GM18502 (cell line): ENCODE results near the gene ACOX3.
A peak's percentile ranks its signal among the peaks of the same experiment; 100 is the strongest.
"Not testable (repeated sequence)": the region's sequence is repeated elsewhere in the genome, so short reads cannot be mapped to it uniquely, and the experiment has no call there.

Source experiments
- ATAC-seq: cut with Tn5 transposase; IDR thresholded peaks from one replicate; pipeline ENCODE4 v1.9.1; 2021; ENCODE audit warnings: mild to moderate bottlenecking; ENCODE audit not compliant: unreplicated experiment, poor library complexity

Gene ACOX3

DNA sequence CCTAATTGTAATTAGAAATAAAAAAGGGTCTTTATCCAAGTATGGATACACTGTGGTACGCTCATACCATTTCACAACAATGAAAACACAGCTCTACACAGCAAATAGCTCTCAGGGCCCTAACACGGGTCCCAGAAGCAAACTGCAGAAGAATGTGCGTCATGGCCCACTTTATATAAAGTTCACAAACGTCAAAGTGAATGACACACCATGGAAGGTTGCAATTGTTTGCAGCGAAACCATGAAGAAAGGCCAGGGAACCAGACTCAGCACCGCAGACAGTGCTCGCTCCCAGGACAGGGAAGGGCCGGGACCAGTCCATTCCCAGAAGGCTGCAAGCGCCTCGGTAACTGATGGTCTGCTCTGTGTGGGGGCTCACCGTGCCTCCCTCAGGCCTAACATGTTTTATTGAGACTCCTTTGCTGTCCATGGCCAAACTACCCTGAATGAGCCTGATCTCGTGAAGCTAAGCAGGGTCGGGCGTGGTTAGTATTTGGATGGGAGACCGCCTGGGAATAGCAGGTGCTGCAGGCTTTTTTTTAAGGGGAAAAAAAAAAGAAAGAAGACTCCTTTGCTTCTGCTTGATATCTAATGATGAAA is 47.8 kb downstream of the ACOX3 start:
- ATAC-seq, result no peak

DNA sequence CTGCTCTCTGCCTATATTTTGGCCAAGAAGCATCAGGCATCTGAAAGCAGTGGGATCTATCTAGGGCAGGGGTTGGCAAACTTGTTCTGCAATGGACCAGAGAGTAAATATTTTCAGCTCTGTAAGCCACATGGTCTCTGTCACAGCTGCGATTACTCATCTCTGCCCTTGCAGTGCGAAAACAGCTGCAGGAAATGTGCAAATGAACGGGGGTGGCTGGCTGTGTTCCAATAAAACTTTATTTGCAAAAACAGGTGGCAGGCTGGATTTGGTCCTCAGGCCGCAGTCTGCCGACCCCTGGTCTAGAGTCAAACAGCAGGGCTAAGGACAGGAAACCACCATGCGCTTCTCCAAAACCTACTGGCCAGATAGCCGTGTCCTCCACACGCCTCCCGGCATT is 48.6 kb downstream of the ACOX3 start:
- ATAC-seq, result peak; percentile 95

DNA sequence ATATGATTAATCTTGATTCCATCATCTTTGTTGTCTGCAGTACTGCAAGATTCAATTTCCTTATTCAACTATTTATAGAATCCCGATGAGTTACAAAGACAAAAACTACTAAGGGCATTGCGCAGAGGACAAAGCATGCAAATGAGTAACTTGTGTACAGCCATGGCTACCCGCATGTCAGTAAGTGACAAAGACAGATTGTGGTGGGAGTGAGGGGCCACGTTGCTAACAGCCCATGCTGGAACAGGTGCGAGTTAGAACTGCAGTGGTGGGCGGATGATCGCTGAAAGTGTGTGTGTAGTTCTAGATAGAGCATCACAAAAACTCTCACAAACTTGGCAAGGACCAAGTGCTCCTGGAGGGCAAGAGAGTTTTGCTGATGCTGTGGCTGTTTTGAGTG is 49.5 kb downstream of the ACOX3 start:
- ATAC-seq, result no peak

DNA sequence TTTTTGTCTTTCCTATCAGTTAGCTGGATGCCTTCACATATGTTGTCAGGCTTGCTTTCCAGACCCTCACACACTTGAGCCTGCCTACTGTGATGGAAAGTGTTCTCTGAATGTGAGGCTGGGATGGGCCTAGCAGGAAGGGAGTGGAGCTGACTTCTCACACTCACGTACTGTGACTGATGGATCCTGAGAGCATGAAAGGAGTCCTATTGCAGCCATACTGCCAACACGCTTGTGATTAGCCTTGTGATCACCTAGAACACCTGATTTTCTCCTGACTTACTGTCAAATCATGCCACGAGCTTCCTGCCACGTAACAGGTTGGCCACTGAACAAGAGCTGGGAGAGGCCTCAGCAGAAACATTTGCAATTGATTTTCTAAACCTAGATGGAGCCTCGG is 49.9 kb downstream of the ACOX3 start:
- ATAC-seq, result no peak

DNA sequence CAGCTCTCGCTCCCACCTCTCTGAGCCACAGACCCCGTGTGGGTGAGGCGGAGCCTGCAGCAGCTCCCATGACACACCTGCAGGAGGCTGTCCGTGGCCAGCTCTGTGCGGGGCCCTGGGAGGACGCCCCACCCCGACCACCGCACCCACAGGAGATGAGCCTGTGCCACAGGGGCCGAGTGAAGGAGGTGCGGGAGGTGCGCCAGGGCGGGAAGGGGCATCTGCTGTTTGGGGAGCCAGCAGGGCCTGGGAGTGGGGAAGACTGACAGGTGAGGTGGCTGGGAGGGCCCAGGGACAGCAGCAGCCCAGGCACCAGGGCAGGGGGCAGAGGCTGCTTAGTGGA is 52.0 kb downstream of the ACOX3 start:
- no peak for ATAC-seq

DNA sequence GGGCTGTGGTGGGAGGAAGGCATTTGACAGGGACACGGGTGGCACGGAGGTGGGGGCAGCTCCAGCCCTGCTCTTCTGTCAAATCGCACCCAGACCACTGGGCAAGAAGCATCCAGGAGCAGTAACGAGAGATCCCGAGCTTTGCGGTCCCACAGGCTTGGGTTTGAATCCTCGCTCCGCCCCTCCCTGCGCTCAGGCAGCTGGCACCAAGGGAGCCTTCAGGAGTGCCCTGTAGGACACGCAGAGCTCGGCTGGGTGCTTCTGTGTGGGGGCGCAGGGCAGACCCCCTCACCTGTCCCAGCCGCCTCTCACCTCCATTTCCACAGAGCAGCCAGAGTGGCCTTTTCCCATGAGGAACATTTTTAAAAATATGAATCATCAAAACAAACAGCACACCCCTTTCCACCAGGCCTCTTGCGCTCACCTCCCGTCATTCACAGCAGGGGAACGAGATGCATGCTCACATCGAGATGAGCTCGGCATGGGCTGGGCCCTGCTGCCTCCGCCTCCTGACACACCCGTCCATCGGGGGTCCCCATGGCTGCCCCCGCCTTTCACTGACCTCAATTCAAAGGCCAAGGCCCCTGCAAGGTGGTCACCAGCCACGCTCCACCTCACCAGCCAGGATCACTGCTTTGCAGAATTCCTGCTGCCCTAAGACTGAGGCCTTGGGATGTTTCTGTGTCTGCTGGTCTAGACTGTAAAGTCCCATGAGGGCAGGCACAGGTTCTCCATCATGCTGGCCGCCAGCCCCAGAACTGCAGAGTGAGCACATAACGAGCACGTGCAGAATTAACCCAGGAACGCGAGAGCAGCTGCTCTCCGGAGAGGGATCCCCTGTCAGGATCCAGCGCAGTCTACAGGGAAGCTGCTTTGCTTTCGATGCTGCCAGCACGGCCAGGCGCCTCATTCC is 52.7 kb downstream of the ACOX3 start:
- no peak for ATAC-seq

DNA sequence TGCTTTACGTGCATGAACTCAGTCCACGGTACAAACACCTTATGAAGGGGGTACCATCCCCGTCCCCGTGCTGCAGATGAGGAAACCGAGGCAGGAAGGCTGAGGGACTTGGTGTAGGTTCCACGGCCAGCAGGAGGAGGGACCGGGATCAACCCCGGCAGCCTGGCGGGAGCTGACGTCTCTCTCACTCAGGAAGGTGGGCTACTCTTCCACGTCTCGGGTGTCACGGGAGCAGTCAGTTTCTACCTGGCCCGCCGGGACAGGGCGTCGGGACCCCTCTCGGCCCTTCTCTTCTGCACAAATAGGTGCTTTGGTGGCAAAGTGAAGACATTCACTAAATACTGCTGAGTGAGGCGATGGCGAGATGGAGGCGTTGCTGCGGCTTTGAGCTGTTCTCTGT is 53.3 kb downstream of the ACOX3 start:
- no peak for ATAC-seq

DNA sequence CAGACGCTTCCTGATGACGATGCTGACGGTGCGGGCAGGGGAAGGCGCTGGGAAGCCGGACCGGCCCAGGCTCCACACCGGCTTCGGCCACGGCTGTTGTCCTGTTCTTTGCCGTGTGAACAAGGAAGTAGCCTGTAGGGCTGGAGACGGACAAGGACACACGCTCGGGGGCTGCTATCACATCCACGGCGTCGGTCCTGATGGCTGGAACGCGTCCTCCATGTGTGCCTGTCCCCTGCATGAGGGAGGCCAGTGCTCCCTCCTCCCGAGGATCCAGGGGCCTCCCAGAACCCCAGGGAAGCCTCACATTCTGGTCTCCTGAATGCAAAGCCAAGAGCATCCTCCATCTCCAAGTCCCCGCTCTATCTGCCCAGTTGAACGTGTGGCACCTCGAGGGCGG is 53.8 kb downstream of the ACOX3 start:
- no peak for ATAC-seq

DNA sequence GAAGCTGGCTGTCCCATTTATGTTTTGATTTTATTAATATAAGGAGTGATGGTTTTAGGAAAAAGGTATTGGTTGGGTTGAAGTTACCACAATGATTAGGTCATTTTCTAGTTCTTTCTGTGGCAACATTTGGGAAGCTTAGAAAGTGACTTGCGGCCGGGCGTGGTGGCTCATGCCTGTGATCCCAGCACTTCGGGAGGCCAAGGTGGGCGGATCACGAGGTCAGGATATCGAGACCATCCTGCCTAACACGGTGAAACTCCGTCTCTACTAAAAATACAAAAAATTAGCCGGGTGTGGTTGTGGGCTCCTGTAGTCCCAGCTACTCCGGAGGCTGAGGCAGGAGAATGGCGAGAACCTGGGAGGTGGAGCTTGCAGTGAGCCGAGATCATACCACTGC is 54.4 kb downstream of the ACOX3 start:
- ATAC-seq, result not testable (repeated sequence)

DNA sequence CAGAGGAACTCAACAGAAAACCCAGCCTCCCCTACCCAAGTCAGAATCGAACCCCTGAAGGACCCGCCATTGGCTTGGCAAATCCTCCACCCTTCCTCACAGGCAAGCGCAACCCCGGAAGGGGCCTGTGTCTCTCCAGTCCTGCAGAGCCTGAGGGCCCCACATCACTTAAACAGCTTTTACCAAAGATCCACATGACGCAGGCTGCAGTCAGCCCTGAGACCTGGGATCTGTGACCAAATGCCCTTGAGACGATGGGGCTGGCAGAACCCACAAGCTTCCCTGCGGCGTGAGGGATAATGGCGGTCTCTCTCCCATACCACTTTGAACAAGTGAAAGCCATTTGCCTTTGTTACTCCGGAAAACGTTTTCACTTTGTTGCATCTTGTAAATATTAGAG is 54.9 kb downstream of the ACOX3 start:
- no peak for ATAC-seq

DNA sequence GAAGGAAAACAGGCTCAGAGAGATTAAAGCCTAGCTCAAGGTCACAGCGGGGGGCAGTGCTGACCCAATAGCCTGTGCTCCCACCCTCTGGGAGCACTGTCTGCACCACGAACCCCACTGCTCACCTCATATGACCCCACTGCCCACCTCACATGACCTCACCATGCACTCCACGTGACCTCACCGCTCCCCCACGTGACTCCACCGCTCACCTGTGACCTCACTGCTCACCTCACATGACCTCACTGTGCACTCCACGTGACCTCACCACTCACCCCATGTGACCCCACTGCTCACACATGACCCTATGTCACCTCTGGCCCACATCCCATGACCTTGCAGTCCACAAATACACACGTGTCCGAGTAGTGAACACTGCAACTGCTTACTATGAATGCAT is 55.4 kb downstream of the ACOX3 start:
- no peak for ATAC-seq

DNA sequence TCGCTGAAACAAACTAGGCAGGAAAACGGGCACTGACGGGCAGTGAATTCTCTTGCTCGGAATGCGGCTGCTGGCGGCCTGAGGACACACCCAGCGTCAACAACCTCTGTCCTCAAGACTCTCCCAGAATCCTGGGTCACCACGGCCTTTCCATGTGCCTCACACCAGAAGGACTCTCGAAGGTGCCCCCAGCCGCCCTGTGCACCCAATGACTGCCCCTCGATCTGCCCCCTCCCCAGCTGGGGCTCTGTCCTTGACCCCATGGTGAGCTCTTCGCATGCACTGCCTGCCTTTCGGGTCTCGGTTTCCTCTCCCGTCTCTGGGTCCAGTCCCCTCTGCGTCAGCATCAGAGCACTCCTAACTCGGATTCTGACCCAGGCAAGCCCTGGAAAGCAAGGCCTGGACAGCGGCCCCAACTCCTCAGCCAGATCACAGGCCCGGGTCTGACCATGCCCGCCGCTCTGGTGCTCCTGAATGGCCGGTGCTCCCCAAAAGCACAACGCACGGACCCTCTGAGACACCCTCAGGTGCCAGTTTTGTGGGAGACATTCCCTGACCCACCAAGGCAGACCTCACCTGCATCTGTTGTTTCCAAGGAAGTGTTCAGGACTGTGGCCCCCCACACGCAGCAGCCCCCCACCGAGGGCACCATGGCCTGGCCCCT is 56.0 kb downstream of the ACOX3 start:
- ATAC-seq, result no peak

DNA sequence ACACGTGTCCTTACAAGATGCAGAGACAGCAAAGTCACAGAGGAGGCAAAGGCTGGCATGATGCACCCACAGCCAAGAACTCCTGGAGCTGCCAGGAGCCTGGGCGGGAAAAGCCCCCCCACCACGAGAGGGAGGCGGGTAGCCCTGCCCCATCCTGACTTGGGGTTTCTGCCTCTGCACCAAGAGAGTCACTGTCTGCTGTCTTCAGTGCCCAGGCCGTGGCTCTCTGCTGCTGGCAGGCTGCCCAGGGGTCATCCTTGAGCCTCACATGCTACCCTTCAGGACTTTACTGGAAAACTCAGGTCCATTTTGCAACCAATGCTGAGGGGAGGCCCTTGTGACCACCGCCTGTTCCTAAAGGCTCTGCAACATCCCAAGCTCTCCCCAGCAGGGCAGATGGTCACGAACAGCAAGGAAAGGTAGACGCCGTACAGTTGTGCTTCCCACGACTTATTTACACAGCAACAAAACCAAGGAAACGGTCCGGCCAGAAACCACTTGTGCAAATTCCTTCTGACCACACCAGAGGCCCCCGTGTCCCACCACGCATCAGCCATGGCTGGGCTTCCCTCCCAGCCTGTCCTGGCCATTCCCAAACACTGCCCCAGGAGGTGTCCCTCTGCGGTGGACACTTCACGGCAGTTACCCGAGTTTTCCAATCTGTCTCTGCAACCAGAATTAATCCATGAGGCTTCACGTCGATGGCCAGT is 56.9 kb downstream of the ACOX3 start:
- no peak for ATAC-seq

DNA sequence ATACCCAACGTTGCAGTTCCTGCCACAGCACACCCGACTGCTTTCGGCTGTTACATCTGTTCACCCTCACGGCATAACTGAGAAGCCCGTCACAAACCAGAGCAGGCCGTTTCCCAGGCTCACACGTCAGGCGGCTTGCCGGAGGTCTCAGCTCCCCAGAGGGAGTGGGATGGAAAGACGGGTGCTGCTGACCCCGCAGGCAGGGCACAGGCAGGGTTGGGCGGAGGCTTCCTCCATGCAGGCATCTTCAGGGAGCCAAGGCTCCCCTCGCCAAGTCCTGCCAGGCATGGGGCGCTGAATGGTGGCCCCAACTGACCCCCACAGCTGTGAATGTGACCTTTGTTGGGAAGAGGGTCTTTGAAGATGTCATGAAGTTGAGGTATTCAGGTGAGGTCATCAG is 57.5 kb downstream of the ACOX3 start:
- ATAC-seq, result no peak

DNA sequence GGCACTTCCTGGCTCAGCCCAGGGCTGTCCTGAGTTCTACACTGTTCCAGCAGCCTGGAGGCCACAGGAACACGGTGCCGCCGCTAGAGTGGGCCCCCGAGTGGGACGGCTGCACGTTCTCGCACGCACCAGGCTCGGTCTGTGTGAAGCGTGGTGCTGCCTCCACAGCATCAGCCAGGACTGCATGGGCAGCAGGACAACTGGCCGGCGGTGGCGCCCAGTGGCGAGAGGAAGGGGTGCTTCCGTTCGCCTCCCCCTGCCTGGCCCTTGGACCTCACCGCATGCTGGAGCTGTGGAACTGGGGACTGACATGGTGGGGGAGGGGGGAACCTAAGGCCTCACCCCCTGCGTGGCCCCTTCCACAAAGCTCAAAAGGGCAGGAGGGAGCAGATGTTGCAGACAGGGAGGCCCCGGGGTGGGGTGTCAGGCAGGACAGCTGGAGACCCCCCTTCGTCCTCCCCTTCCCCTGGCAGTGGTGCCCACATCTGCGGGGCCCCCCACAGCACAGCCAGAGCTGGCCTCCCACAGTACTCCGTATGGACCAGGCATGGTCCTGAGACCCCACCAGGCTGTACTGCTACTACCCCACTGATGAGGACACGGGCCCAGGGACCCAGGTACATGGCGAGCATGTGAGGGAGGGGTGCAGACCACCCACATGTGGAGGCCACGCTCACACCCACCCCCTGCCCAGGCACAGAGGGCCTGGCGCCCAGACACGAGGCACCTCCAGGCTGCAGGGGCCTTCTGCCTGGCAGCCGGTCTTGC is 58.5 kb downstream of the ACOX3 start:
- no peak for ATAC-seq

DNA sequence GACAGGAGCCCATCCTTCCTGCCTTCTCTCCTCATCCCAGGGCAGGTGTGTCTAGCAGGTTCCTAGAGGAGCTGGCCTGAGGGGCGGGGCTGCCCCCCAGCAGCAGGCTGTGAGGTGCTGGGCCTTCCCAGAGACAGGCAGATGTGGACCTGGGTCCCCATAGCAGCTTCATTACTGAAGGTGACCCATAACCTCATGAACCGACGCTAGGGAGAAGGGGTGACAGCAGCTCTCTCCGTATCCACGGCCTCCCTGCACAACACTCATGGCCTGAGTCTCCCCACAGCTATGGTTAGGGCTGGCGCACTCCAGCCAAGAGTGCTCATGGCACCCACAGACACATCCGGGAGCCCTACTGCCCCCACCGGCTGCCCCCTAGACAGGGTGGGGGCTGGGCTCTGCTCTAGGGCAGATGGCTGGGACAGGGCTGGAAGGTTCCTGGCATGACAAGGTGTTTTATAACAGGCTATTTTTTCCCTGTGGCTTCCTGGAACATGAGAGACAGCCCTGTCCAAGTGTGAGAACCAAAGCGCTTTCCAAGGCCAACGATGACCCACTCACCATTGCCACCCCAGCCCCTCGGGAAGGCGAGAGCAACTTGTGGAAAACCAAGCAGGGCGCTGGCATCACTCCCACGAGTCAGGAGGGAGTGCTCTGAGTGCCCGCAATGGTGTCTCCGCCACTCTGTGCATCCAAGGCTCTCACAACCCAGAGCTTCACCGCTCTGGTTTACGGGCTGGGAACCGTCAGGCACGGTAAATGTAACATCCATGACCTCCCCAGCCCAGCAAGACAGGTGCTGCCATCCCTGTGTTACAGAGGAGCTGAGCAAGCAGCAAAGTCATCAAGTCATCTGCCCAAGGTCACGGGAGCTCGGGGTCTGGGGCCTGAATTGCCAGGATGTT is 59.8 kb downstream of the ACOX3 start:
- no peak for ATAC-seq

DNA sequence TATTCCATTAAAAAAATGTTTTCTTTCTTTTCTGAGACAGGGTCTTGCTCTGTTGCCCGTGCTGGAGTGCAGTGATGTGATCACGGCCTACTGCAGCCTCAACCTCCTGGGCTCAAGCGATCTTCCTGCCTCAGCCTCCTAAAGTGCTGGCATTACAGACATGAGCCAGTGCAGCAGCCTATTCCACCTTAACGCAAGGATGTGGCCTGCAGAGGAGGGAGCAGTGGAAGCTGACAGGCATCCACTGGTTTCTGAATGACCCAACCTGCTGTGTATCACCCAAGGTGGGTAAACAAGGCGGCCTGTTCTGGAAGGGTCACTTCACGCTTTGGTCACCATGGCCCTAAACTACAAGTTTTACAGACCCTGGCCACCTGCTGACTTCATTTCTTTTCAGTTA is 60.8 kb downstream of the ACOX3 start:
- ATAC-seq, result no peak

DNA sequence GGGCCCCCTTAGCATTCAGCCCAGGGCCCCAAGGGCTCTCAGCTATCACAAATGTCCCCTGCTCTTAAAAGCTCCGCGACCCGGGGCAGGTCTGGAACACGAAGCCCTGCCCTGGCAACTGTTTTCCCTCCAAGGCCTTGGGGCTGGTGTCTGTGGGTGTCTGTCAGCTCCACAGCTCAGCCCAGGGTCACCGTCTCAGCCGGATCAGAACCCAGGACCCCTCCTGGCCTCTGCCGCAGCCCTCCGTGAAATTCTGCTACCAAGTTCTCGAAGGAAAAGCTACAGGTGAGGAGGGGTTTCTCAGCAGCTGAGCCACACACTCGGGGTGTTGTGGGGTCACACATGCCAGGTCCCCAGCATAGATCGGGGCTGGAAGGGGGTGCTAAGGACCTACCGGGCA is 61.2 kb downstream of the ACOX3 start:
- no peak for ATAC-seq

DNA sequence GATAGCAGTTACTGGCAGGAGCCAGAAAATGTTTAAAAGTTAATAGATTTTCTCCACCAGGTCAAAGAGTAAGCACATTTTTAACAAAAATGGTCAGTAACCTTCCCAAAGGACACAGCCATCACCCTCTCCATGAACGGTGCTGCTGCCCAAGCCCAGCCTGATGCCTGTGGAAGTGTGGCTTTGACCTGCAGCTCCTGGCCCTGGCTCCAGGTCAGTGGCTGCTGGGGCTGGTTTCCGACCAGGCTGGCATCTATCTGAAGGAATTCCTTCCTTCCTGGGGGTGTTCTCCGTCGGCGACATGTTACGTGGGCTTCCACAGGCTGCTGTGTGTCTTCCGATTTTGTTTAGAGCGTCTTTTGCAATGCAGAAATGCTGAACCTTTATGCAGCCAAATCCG is 61.7 kb downstream of the ACOX3 start:
- no peak for ATAC-seq
